HCT116 (cell line): ENCODE measurements around the gene SLC5A6. TPM values are rescaled to one million over a fixed set of nuclear protein-coding genes. Genes with fewer than 3 reads are reported as not detected.
A peak's percentile ranks its signal among the peaks of the same experiment; 100 is the strongest.

Experiments used
- ATAC-seq: fragments of 200-7000 bp; cut with Tn5 transposase; 2 replicates; pipeline ENCODE4 v1.9.1; 2020; ENCODE audit warnings: mild to moderate bottlenecking, moderate library complexity
- BruUV-seq: library from RNA; stranded (reverse); fragments of 400-500 nt; replicated peaks from 2 replicates; lab custom pipeline; 2021; lab: Mats Ljungman, UMichigan
- CTCF ChIA-PET: fragments of 300-600 bp; sonication (Branson Sonifier 250); formaldehyde crosslinking; loops from one replicate; lab custom pipeline; 2021; ENCODE audit warnings: antibody characterized with exemption; lab: Charles Lee
- POLR2A ChIA-PET: fragments of 300-600, 350-600 bp; sonication (Branson Sonifier 250); formaldehyde crosslinking; loops from one replicate; lab custom pipeline; 2021; ENCODE audit warnings: antibody characterized with exemption; lab: Charles Lee
- RAD21 ChIA-PET, 2 experiments: fragments of 300-600 bp; sonication (Branson Sonifier 250); formaldehyde crosslinking; loops; one replicate each; lab custom pipeline; 2023; ENCODE audit warnings: low total read pairs in 2 of 2; ENCODE audit not compliant: uncharacterized antibody in 2 of 2, unreplicated experiment in 2 of 2, low non-redundant PET in 1 of 2; lab: Charles Lee
- DNase-seq: peaks from one replicate; pipeline ENCODE4 v3.0.0-alpha.2; 2010; ENCODE audit warnings: low read depth, low spot score
- H2AFZ ChIP-seq: fragments of 200-600 bp; shearing (Covaris generic), sonication (generic); 2 replicates; pipeline ENCODE4 v1.6.1; 2017; ENCODE audit warnings: low read depth, mixed run types, mixed read lengths, antibody characterized with exemption, low read length; ENCODE audit not compliant: poor library complexity, severe bottlenecking
- H3K27ac ChIP-seq: 2 replicates; pipeline ENCODE4 v1.5.1; 2012; ENCODE audit warnings: low read depth, low read length
- H3K27me3 ChIP-seq: fragments of 200-600 bp; sonication (generic); 2 replicates; pipeline ENCODE4 v1.6.1; 2016; ENCODE audit warnings: mixed run types, low read length, mixed read lengths; ENCODE audit not compliant: insufficient read depth
- H3K36me3 ChIP-seq, 2 experiments: fragments of 200-500 bp in 1 of 2; fragments of 200-600 bp in 1 of 2; sonication (Bioruptor generic) in 1 of 2; sonication (generic) in 1 of 2; 2 replicates each; pipeline versions ENCODE4 v1.5.1 to v1.6.1; 2014 to 2016; ENCODE audit warnings: low read length in 2 of 2, inconsistent platforms in 1 of 2, mixed read lengths in 1 of 2, mixed run types in 1 of 2; ENCODE audit not compliant: insufficient read depth in 2 of 2, control insufficient read depth in 1 of 2
- H3K4me1 ChIP-seq, 2 experiments: fragments of 200-600 bp in 1 of 2; sonication (generic) in 1 of 2; 2 replicates each; pipeline versions ENCODE4 v1.5.1 to v1.6.1; 2012 to 2017; ENCODE audit warnings: low read length in 2 of 2, inconsistent platforms in 1 of 2, mild to moderate bottlenecking in 1 of 2, mixed read lengths in 1 of 2, mixed run types in 1 of 2, moderate library complexity in 1 of 2; ENCODE audit not compliant: insufficient read depth in 2 of 2, control insufficient read depth in 1 of 2
- H3K4me2 ChIP-seq: fragments of 200-600 bp; sonication (generic); 2 replicates; pipeline ENCODE4 v1.6.1; 2017; ENCODE audit warnings: mixed run types, low read length, mixed read lengths
- H3K4me3 ChIP-seq, 2 experiments: fragments of 200-600 bp in 1 of 2; sonication (generic) in 1 of 2; replicated peaks in 1 of 2; 2 replicates each; pipeline ENCODE4 v1.5.1; 2011 to 2016; ENCODE audit warnings: low read length in 2 of 2, control low read depth in 1 of 2, low read depth in 1 of 2, mild to moderate bottlenecking in 1 of 2, mixed read lengths in 1 of 2, mixed run types in 1 of 2
- H3K79me2 ChIP-seq: fragments of 200-600 bp; sonication (generic); 2 replicates; pipeline ENCODE4 v1.6.1; 2017; ENCODE audit warnings: mild to moderate bottlenecking, mixed run types, low read length, moderate library complexity, mixed read lengths; ENCODE audit not compliant: insufficient read depth
- H3K9ac ChIP-seq: fragments of 200-600 bp; sonication (generic); 2 replicates; pipeline ENCODE4 v1.6.1; 2016; ENCODE audit warnings: low read length, mixed read lengths
- H3K9me2 ChIP-seq: fragments of 200-600 bp; sonication (generic), shearing (Covaris generic); 2 replicates; pipeline ENCODE4 v1.6.1; 2017; ENCODE audit warnings: mixed run types, mild to moderate bottlenecking, moderate library complexity; ENCODE audit not compliant: insufficient read depth
- H3K9me3 ChIP-seq, 2 experiments: fragments of 200-500 bp in 1 of 2; fragments of 200-600 bp in 1 of 2; sonication (Bioruptor generic) in 1 of 2; sonication (generic) in 1 of 2; 2 replicates each; pipeline ENCODE4 v1.6.1; 2014 to 2017; ENCODE audit warnings: low read length in 2 of 2, mixed read lengths in 2 of 2, inconsistent platforms in 1 of 2, low read depth in 1 of 2, mild to moderate bottlenecking in 1 of 2, mixed run types in 1 of 2, moderate library complexity in 1 of 2; ENCODE audit not compliant: control insufficient read depth in 1 of 2, insufficient read depth in 1 of 2
- H4K20me1 ChIP-seq: fragments of 200-600 bp; sonication (generic), shearing (Covaris generic); 2 replicates; pipeline ENCODE4 v1.6.1; 2017; ENCODE audit warnings: mixed run types, mild to moderate bottlenecking, moderate library complexity; ENCODE audit not compliant: insufficient read depth
- CBX3 ChIP-seq: IDR thresholded peaks from 2 replicates; pipeline ENCODE4 v1.6.1; 2012; ENCODE audit warnings: low read depth
- CTCF ChIP-seq, 3 experiments: fragments of 200-600 bp in 1 of 3; sonication (generic) in 1 of 3; IDR thresholded peaks in 2 of 3; conservative IDR thresholded peaks in 1 of 3; 2 replicates each; pipeline ENCODE4 v1.5.1; 2012 to 2017; ENCODE audit warnings: low read depth in 2 of 3, low read length in 2 of 3, antibody characterized with exemption in 1 of 3, borderline replicate concordance in 1 of 3, control low read depth in 1 of 3, mild to moderate bottlenecking in 1 of 3, mixed read lengths in 1 of 3, mixed run types in 1 of 3, moderate library complexity in 1 of 3; ENCODE audit not compliant: insufficient read depth in 1 of 3
- EGR1 ChIP-seq: IDR thresholded peaks from 2 replicates; pipeline ENCODE4 v1.6.1; 2012; ENCODE audit warnings: low read depth
- EZH2phosphoT487 ChIP-seq: fragments of 200-600 bp; IDR thresholded peaks from 2 replicates; pipeline ENCODE4 v1.6.1; 2018; ENCODE audit warnings: antibody characterized with exemption, borderline replicate concordance
- JUND ChIP-seq: IDR thresholded peaks from 2 replicates; pipeline ENCODE4 v1.6.1; 2012
- MAX ChIP-seq: IDR thresholded peaks from 2 replicates; pipeline ENCODE4 v1.6.1; 2012
- POLR2A ChIP-seq: IDR thresholded peaks from 2 replicates; pipeline ENCODE4 v1.7.0; 2011; ENCODE audit warnings: borderline replicate concordance; ENCODE audit not compliant: insufficient read depth, insufficient read length; ENCODE audit errors: extremely low read depth
- RAD21 ChIP-seq: IDR thresholded peaks from 2 replicates; pipeline ENCODE4 v1.6.1; 2012; ENCODE audit warnings: low read depth, mild to moderate bottlenecking
- TCF7L2 ChIP-seq: IDR thresholded peaks from 2 replicates; pipeline ENCODE4 v1.7.0; 2011; ENCODE audit warnings: borderline replicate concordance, inconsistent platforms; ENCODE audit not compliant: insufficient read depth, insufficient read length; ENCODE audit errors: extremely low read depth
- YY1 ChIP-seq: IDR thresholded peaks from 2 replicates; pipeline ENCODE4 v1.6.1; 2011; ENCODE audit warnings: low read length, low read depth, moderate library complexity, mild to moderate bottlenecking; ENCODE audit not compliant: insufficient replicate concordance; ENCODE audit errors: extremely low read depth
- intact Hi-C: fragments of 100-400 bp; cut with micrococcal nuclease; formaldehyde crosslinking; loops from 2 replicates; pipeline ENCODE4 v1.10.0; 2022
- total RNA-seq: library from RNA; stranded (reverse); gene quantifications from one replicate; pipeline ENCODE4 v1.2.1, GENCODE V29; 2021; ENCODE audit not compliant: unreplicated experiment

The SLC5A6 gene
- total RNA-seq, 1 experiment from 2014 or later, result 55.4 TPM

- intact Hi-C loops, result no loop called here
- H3K9ac ChIP-seq, result no peak overlapping the region
- no peaks in the 10 kb centered on the region for H3K9me2 ChIP-seq
- peak; percentile 38; the same call in 1 of the 2 replicates for TF ChIP-seq RAD21
- TF ChIP-seq MAX, result no peak
- TF ChIP-seq CTCF (IDR thresholded peaks at IDR 0.05 in 2 of 3, conservative IDR thresholded peaks at IDR 0.05 in 1 of 3; ENCODE audit: borderline replicate concordance in 1 of 3, insufficient read depth in 1 of 3, low read depth in 2 of 3, low read length in 2 of 3), result 0 out of 6 replicates have a peak, but pooled peaks of 2 of the 3 experiments have one; percentile 5 to 9
- no peaks in the 10 kb centered on the region for H3K79me2 ChIP-seq
- H3K4me1 ChIP-seq, result peaks cover 0 to 17% of the 10 kb centered on the region in 2 experiments; a peak in 2 of 4 replicates
- H3K27me3 ChIP-seq, result no peaks in the 10 kb centered on the region
- DNase-seq (no peak), ATAC-seq (peak; percentile 82)
- RAD21 ChIA-PET, result no interaction called here
- POLR2A ChIA-PET, result no interaction called here
- H2AFZ ChIP-seq, result no peak overlapping the region
- H3K4me3 ChIP-seq, result no peak overlapping the region
- no peaks in the 10 kb centered on the region for H3K36me3 ChIP-seq
- CTCF ChIA-PET, result interaction anchor here (2.2 kb wide), 1 partner anchor 18 kb away, joined by 10 read pairs; no protein-coding TSS in a partner anchor
- no peaks in the 10 kb centered on the region for H4K20me1 ChIP-seq
- no peaks in the 10 kb centered on the region for H3K9me3 ChIP-seq
- no TSS peak for BruUV-seq
- H3K4me2 ChIP-seq, result peak overlapping the region; percentile 5; the same call in 1 of the 2 replicates
- no peak overlapping the region for H3K27ac ChIP-seq
Observed at GRCh38 chr2:27152102-27152795, 59.8 kb downstream of the SLC5A6 start.

GRCh38 chr2:27150639-27151230 is 61.3 kb downstream of the SLC5A6 start:
- no peak overlapping the region for H3K4me3 ChIP-seq
- H3K27me3 ChIP-seq, result no peaks in the 10 kb centered on the region
- no peak overlapping the region for H2AFZ ChIP-seq
- H4K20me1 ChIP-seq, result no peaks in the 10 kb centered on the region
- H3K27ac ChIP-seq, result no peak overlapping the region
- H3K9me3 ChIP-seq, result no peaks in the 10 kb centered on the region
- no peaks in the 10 kb centered on the region for H3K9me2 ChIP-seq
- ChIA-PET CTCF (interaction anchor here (1.1 kb wide), 1 partner anchor 129 kb away, joined by 3 read pairs; no protein-coding TSS in a partner anchor), RAD21 (interaction anchor here in 1 of 2 experiments (0.6 kb wide), 1 partner anchor 9 kb away, joined by 6 read pairs; no protein-coding TSS in a partner anchor), POLR2A (interaction anchor here (1.5 kb wide), 1 partner anchor 61 kb away, joined by 4 read pairs; the partner anchor contains the start of genes ATRAID and SLC5A6)
- intact Hi-C loops, result no loop called here
- TF ChIP-seq EGR1 (no peak), EZH2phosphoT487 (no peak), YY1 (no peak), CBX3 (no peak), TCF7L2 (no peak), JUND (no peak), POLR2A (no peak)
- peaks cover 0 to 17% of the 10 kb centered on the region in 2 experiments; a peak in 2 of 4 replicates for H3K4me1 ChIP-seq
- H3K79me2 ChIP-seq, result no peaks in the 10 kb centered on the region
- H3K36me3 ChIP-seq, result no peaks in the 10 kb centered on the region
- no peak overlapping the region for H3K4me2 ChIP-seq
- no TSS peak for BruUV-seq
- DNase-seq (no peak), ATAC-seq (no peak)
- no peak overlapping the region for H3K9ac ChIP-seq
